ENCODE measurements around the gene SLC1A3.

Gene SLC1A3

GRCh38 chr5:36708996-36709395 lies 102.6 kb downstream of the SLC1A3 start:
- no peak for TF ChIP-seq FOXP2 (optimal IDR thresholded peaks at IDR 0.05; ENCODE audit: borderline replicate concordance, extremely low read depth, extremely low read length, insufficient read depth)
- no peak for TF ChIP-seq TAF1 (IDR thresholded peaks at IDR 0.05; ENCODE audit: borderline replicate concordance, insufficient read depth, low read length)
- TF ChIP-seq REST (IDR thresholded peaks at IDR 0.05; ENCODE audit: insufficient read depth in 1 of 2, low read depth in 2 of 2, low read length in 2 of 2): no peak
- TF ChIP-seq POLR2AphosphoS5 (IDR thresholded peaks at IDR 0.05; ENCODE audit: low read depth, low read length): no peak
- TF ChIP-seq SIN3A (IDR thresholded peaks at IDR 0.05; ENCODE audit: borderline replicate concordance, insufficient read depth, low read length): no peak

GRCh38 chr5:36710039-36710438 lies 103.6 kb downstream of the SLC1A3 start:
- no peak for TF ChIP-seq FOXP2 (optimal IDR thresholded peaks at IDR 0.05; ENCODE audit: borderline replicate concordance, extremely low read depth, extremely low read length, insufficient read depth)
- no peak for TF ChIP-seq POLR2AphosphoS5 (IDR thresholded peaks at IDR 0.05; ENCODE audit: low read depth, low read length)
- TF ChIP-seq REST (IDR thresholded peaks at IDR 0.05; ENCODE audit: insufficient read depth in 1 of 2, low read depth in 2 of 2, low read length in 2 of 2): no peak
- TF ChIP-seq TAF1 (IDR thresholded peaks at IDR 0.05; ENCODE audit: borderline replicate concordance, insufficient read depth, low read length): no peak
- no peak for TF ChIP-seq SIN3A (IDR thresholded peaks at IDR 0.05; ENCODE audit: borderline replicate concordance, insufficient read depth, low read length)

GRCh38 chr5:36712706-36713105 lies 106.3 kb downstream of the SLC1A3 start:
- no peak for TF ChIP-seq TAF1 (IDR thresholded peaks at IDR 0.05; ENCODE audit: borderline replicate concordance, insufficient read depth, low read length)
- TF ChIP-seq FOXP2 (optimal IDR thresholded peaks at IDR 0.05; ENCODE audit: borderline replicate concordance, extremely low read depth, extremely low read length, insufficient read depth): no peak
- no peak for TF ChIP-seq REST (IDR thresholded peaks at IDR 0.05; ENCODE audit: insufficient read depth in 1 of 2, low read depth in 2 of 2, low read length in 2 of 2)
- no peak for TF ChIP-seq SIN3A (IDR thresholded peaks at IDR 0.05; ENCODE audit: borderline replicate concordance, insufficient read depth, low read length)
- TF ChIP-seq POLR2AphosphoS5 (IDR thresholded peaks at IDR 0.05; ENCODE audit: low read depth, low read length): no peak

- TF ChIP-seq SIN3A (IDR thresholded peaks at IDR 0.05; ENCODE audit: borderline replicate concordance, insufficient read depth, low read length) (no peak), FOXP2 (optimal IDR thresholded peaks at IDR 0.05; ENCODE audit: borderline replicate concordance, extremely low read depth, extremely low read length, insufficient read depth) (no peak), TAF1 (IDR thresholded peaks at IDR 0.05; ENCODE audit: borderline replicate concordance, insufficient read depth, low read length) (no peak), REST (IDR thresholded peaks at IDR 0.05; ENCODE audit: insufficient read depth in 1 of 2, low read depth in 2 of 2, low read length in 2 of 2) (no peak), POLR2AphosphoS5 (IDR thresholded peaks at IDR 0.05; ENCODE audit: low read depth, low read length) (no peak)
Measured at GRCh38 chr5:36713541-36713940, 107.1 kb downstream of the SLC1A3 start.

Data from PFSK-1 (cell line).